ENCODE results near the gene BIRC6. TPM values are rescaled to one million over a fixed set of nuclear protein-coding genes. Genes with fewer than 3 reads are reported as not detected.
A peak's percentile ranks its signal among the peaks of the same experiment; 100 is the strongest.

BIRC6 gene
- polyA plus RNA-seq, 2 of the 4 experiments (the other 2 are of a cell fraction) = 21.0 to 111 TPM

DNA sequence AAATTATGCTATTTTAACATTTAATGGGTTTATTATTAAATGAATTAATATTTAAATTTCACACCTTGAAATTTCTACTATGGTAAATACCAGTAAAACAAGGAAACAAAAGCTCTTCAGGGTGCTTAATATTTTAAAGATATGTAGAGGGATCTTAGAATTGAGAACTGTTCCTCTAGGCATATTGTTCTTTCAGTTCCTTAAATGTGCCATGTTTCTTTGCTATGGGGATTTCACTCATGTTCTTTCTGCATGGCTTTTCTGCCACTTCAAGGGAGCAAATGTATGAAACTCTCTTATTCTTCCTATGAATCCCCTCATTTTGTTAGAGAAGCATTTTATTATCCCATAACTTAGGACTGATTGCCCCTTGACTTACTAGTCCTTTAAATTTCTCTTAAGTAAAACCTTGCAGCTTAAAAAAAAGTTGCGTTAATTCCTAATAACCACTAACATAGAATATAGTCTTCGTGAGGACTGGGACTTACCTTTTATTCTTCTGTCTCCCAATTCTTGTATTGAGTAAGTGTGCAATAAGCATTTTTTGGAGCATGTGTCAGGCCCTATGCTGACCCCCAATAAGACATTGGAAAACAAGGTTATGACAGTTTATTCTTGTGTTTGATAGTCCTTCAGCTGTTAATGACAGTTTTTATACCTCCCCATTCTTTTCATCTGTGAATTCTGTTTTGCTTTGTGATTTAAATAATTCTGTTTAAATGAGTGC lies 95.7 kb downstream of the BIRC6 start:
- Histone ChIP-seq H3K4me3 (no peak overlapping the region), H3K4me2 (no peak overlapping the region), H3K27ac (no peak overlapping the region), H3K9me3 (no peaks in the 10 kb centered on the region), H3K4me1 (no peaks in the 10 kb centered on the region)
- ChIA-PET POLR2A (no interaction called here), CTCF (interaction anchor here (0.7 to 1.4 kb wide), 3 partner anchors 9 to 16 kb away, joined by 3 read pairs; no protein-coding TSS in a partner anchor)
- WGBS (ENCODE audit: missing lambda C conversion rate) = 96% methylated on average over 2 of the region's 2 CpGs
- FAIRE-seq (no peak), DNase-seq (ENCODE audit: low read depth in 1 of 2, low spot score in 1 of 2) (no peak), ATAC-seq (no peak)
- TF ChIP-seq, protein P1, sequence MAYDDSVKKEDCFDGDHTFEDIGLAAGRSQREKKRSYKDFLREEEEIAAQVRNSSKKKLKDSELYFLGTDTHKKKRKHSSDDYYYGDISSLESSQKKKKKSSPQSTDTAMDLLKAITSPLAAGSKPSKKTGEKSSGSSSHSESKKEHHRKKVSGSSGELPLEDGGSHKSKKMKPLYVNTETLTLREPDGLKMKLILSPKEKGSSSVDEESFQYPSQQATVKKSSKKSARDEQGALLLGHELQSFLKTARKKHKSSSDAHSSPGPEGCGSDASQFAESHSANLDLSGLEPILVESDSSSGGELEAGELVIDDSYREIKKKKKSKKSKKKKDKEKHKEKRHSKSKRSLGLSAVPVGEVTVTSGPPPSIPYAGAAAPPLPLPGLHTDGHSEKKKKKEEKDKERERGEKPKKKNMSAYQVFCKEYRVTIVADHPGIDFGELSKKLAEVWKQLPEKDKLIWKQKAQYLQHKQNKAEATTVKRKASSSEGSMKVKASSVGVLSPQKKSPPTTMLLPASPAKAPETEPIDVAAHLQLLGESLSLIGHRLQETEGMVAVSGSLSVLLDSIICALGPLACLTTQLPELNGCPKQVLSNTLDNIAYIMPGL (CRISPR knock-in tag; IDR thresholded peaks at IDR 0.05; ENCODE audit: borderline replicate concordance) = no peak
- TF ChIP-seq MAFK (IDR thresholded peaks at IDR 0.05; ENCODE audit: partially characterized antibody) = peak; percentile 76
- TF ChIP-seq HEYL (CRISPR knock-in tag; IDR thresholded peaks at IDR 0.05) = no peak
- no peak for TF ChIP-seq RNF2 (IDR thresholded peaks at IDR 0.05; ENCODE audit: borderline replicate concordance, low read depth)

GRCh38 chr2:32453242-32454062 lies 96.6 kb downstream of the BIRC6 start:
- ATAC-seq (no peak), FAIRE-seq (peak; percentile 18), DNase-seq (ENCODE audit: low read depth in 1 of 2, low spot score in 1 of 2) (no peak)
- Histone ChIP-seq H3K4me3 (no peak overlapping the region), H3K9me3 (no peaks in the 10 kb centered on the region; the same call in 2 of the 3 replicates), H3K27ac (no peak overlapping the region), H3K4me1 (no peaks in the 10 kb centered on the region), H3K4me2 (no peak overlapping the region)
- POLR2A ChIA-PET = no interaction called here
- CTCF ChIA-PET = interaction anchor here (0.6 to 1.4 kb wide), 4 partner anchors 8 to 918 kb away, joined by 3 read pairs; no protein-coding TSS in a partner anchor
- TF ChIP-seq HOXA7 (CRISPR knock-in tag; IDR thresholded peaks at IDR 0.05) (no peak), NR3C1 (IDR thresholded peaks at IDR 0.05) (no peak), HDAC2 (IDR thresholded peaks at IDR 0.05) (no peak), BHLHE40 (IDR thresholded peaks at IDR 0.05; ENCODE audit: low read depth, low read length) (no peak), SMC3 (IDR thresholded peaks at IDR 0.05) (no peak), RFX5 (IDR thresholded peaks at IDR 0.05) (no peak), FOSB (CRISPR knock-in tag; IDR thresholded peaks at IDR 0.05) (no peak), ELK1 (IDR thresholded peaks at IDR 0.05; ENCODE audit: low read depth, low read length) (no peak), TFCP2L1 (CRISPR knock-in tag; IDR thresholded peaks at IDR 0.05) (no peak), ESRRA (IDR thresholded peaks at IDR 0.05; ENCODE audit: borderline replicate concordance, low read length) (no peak), ZFP36 (IDR thresholded peaks at IDR 0.05; ENCODE audit: borderline replicate concordance, partially characterized antibody) (no peak), GATA3 (IDR thresholded peaks at IDR 0.05; ENCODE audit: borderline replicate concordance) (no peak), MAZ (IDR thresholded peaks at IDR 0.05; ENCODE audit: borderline replicate concordance, low read depth, low read length) (no peak), ZC3H11A (IDR thresholded peaks at IDR 0.05) (no peak), RCOR1 (IDR thresholded peaks at IDR 0.05; ENCODE audit: low read depth, low read length) (no peak)
- TF ChIP-seq, protein P2, sequence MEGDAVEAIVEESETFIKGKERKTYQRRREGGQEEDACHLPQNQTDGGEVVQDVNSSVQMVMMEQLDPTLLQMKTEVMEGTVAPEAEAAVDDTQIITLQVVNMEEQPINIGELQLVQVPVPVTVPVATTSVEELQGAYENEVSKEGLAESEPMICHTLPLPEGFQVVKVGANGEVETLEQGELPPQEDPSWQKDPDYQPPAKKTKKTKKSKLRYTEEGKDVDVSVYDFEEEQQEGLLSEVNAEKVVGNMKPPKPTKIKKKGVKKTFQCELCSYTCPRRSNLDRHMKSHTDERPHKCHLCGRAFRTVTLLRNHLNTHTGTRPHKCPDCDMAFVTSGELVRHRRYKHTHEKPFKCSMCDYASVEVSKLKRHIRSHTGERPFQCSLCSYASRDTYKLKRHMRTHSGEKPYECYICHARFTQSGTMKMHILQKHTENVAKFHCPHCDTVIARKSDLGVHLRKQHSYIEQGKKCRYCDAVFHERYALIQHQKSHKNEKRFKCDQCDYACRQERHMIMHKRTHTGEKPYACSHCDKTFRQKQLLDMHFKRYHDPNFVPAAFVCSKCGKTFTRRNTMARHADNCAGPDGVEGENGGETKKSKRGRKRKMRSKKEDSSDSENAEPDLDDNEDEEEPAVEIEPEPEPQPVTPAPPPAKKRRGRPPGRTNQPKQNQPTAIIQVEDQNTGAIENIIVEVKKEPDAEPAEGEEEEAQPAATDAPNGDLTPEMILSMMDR (IDR thresholded peaks at IDR 0.05) = no peak
- TF ChIP-seq, protein P3, sequence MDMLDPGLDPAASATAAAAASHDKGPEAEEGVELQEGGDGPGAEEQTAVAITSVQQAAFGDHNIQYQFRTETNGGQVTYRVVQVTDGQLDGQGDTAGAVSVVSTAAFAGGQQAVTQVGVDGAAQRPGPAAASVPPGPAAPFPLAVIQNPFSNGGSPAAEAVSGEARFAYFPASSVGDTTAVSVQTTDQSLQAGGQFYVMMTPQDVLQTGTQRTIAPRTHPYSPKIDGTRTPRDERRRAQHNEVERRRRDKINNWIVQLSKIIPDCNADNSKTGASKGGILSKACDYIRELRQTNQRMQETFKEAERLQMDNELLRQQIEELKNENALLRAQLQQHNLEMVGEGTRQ (IDR thresholded peaks at IDR 0.05) = no peak
- WGBS (ENCODE audit: missing lambda C conversion rate) = 88% methylated on average over 3 of the region's 3 CpGs
